HG03469 (cell line): ENCODE data around the gene NSD1.

Experiments
- ATAC-seq: cut with Tn5 transposase; IDR thresholded peaks from one replicate; pipeline ENCODE4 v1.9.1; 2021; ENCODE audit warnings: mild to moderate bottlenecking, moderate library complexity, moderate number of reproducible peaks; ENCODE audit not compliant: unreplicated experiment

NSD1 gene

DNA sequence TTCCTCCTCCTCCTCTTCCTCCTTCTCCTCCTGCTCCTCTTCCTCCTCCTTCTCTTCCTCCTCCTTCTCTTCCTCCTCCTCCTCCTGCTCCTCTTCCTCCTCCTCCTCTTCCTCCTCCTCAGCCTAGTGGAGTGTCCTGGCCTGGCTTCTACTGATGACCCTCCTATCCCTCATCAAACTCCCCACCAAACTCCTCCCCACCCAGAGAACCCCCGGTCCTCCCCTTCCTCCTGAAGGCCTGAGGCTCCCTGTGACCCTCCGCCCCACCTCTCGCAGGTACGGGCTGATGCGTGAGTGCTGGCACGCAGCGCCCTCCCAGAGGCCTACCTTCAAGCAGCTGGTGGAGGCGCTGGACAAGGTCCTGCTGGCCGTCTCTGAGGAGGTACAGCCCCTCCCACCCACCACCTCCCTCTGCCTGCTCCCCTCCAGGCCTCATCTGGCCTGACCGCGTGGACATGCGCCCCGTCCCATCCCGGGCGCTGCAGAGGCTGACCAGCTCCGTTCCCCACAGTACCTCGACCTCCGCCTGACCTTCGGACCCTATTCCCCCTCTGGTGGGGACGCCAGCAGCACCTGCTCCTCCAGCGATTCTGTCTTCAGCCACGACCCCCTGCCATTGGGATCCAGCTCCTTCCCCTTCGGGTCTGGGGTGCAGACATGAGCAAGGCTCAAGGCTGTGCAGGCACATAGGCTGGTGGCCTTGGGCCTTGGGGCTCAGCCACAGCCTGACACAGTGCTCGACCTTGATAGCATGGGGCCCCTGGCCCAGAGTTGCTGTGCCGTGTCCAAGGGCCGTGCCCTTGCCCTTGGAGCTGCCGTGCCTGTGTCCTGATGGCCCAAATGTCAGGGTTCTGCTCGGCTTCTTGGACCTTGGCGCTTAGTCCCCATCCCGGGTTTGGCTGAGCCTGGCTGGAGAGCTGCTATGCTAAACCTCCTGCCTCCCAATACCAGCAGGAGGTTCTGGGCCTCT, 36.3 kb upstream of the NSD1 start:
- ATAC-seq = no peak

DNA sequence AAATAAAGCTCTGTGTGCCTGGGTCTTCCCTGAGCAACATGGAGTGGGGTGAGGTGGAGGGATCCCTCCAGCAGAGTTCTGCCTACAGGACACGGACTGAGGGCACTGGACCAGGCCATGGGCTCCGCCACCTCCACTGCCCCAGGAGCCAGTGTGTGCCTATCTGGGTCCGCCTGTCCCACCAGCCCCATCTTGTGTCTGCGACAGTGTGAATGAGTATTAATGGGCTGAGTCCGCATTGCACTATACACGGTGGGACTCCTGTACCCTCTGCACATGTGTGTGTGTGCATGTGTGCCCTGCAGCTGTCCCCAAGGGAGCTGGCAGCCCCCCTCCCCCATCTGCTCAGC, 35.5 kb upstream of the NSD1 start:
- ATAC-seq = no peak

DNA sequence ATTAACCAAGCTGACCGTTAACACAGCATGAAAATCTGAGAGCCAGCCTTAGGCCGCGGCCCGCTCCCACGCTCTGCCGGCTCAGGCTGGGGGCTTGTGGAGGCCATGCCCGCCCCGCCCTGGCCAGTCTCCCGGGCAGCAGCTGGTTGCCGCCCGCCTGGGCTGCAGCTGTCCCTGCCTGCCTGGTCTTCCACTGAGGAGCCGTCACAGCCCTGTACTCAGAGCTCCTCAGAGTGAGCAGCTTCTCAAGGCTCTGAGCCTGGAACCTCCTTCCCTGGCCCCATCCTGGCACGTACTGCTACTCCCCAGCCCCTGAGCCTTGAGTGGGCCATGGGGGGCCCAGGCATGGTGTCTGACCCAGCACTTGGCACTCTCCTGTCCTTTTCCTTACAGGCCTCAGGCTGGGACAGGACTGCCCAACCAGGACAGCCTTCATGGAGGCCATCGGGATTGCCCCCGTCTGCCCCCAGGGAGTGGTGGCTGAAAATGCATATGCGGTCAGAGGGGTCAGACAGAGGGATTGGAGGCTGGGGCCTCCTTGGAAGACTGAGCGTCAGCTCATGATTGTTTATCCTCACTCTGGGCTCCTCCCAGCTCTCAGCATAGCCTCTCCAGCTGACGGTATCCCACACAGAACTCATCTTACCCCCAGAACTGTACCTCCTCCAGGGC, 35.0 kb upstream of the NSD1 start:
- ATAC-seq = no peak

DNA sequence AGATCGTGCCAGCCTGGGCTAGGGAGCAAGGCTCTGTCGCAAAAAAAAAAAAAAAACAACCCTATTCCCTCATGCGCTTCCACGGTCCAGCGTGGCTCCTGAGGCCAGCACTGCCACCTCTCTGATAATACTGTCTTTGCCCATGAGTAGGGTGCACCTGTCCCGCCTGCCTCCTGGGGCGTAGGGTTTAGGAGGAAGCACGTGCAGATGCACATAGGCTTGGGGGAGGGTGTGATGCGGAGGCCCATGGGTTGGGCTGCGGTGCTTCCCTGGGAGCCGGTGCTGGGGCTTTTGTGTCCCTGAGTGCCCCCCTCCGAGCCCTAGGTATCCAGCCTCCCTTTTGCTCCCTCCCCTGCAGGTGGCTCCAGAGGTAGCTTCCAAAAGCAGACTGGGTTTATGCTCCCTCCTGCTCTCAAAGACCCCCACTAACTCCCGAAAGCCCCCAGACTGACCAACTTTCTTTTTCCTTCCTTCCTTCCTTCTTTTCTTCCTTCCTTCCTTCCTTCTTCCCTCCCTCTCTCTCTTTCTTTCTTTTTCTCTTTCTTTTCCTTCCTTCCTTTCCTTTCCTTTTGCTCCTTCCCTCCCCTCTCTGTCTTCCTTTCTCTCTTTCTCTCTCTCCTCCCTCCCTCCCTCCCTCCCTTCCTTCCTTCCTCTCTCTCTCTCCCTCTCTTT, 34.0 kb upstream of the NSD1 start:
- no peak for ATAC-seq

DNA sequence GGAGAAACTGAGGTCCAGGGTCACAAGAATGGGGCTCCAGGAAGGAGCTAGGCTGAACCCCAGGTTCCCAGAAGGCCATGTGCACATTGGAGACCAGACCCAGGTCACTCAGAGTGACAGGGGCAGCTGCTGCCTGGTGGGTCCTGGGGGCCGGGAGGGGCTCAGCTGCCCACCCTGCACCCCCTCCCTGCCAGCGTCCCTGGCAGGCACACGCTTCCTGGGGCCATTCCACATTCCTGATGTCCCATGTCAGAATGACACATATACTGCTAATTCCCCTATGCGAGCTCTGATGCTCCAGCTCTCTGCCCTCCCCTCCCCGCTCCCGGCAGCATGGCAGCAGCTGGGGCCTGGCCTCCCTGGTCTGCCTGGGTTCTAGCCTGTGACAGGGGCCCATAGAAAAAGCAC, 32.9 kb upstream of the NSD1 start:
- ATAC-seq = no peak

DNA sequence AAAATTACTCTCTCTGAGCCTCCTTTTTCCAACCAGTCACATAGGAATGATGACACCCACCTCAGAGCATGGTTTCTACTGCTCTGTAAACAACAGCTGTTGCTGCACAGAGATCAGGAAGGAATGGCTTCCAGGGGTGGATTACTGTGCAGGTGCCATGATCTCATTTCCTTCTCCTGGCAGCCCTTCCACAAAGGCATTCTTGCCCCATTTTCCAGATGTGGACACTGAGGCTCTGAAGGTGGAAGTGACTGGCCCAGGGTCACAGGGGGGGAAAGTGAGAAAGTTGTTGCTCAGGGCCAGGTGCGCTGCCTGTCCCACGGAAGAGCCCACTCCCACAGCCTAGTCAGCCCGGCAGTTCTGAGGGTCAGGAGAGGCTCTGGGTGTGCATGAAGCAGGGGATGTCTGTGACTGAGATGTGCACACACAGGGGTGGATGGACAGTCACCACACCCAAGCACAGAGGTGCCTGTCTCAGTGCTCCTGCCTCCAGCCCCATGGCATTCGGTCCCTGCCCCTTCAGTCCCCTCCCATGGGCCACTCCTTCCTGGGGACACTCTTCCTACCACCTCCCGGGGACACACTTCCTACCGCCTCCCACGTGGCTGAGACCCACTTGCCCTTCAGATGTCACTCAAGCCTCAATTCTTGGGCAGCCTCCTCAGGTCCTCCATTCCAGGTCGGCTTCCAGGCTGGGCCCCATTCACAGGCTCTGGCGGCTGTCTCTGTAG, 29.9 kb upstream of the NSD1 start:
- no peak for ATAC-seq

DNA sequence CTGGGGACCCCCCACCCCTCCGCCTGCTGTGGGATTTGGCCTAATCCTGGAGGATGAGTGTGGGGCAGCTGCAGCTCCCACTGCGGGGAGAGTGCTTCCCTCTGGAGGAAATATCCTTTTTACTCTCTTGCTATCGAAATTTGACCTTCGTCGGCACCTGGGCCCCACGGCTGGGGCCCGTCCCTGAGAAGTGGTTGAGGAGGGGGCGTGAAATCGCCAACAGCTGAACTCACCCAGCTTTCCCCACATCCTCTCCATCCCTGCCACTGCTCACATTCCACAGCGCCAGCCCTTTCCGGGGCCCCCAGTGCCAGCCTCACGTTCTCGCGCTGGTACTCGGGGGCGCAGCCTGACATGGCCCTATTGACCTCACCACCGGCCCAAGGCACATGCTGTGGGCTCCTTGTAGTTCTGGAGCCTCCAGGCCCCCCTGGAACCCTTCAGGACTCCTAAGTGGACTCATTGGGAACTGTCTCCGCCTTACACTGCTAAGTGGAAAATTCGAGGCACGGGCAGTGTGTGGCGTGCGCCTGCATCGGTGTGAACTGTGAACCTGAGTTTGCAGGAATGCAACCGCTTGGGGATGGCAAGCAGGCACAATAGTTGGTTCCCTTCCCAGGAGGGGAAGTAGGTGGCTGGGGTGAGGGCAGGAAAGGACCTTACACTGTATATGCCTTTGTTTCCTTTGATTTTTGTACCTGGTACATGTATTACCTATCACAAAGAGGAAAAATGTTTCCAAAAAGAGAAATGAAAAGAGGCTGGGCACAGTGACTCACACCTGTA, 27.7 kb upstream of the NSD1 start:
- no peak for ATAC-seq

DNA sequence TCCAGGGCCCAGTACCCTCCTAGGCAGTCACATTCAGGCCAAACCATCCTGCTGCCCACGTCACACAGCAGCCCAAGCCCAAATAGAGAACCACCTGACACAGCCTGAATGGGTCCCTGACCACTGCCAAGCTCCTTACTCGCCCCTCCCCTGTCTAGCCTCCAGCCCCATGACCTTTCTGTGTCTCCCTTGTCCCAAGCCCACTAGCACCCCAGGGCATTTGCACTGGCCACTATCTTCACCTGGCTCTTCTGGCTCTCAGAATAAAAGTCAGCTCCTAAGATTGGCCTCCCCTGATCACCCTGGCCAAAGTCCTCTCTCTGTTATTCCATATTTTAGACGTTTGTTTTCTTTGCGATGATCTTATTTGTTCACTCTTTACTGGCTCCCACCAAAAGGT, 26.4 kb upstream of the NSD1 start:
- ATAC-seq = no peak

DNA sequence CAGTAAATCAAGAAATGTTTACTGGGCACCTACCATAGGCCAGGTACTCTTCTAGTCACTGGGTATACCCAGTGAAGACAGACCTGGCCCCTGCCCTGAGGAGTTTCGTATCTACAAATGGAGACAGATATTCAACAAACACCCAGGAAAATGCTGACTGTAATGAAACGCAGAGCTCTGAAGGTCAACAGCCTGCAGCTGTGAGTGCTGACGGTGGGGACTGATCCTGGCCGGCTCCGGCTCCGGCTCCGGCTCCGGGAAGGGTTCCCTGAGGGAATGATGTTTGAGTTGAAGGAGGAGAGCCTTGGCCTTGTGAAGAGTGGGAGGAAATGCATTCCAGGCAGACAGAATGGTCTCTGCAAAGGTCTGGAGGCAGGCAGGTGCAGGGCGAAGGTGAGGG, 23.8 kb upstream of the NSD1 start:
- ATAC-seq = no peak

DNA sequence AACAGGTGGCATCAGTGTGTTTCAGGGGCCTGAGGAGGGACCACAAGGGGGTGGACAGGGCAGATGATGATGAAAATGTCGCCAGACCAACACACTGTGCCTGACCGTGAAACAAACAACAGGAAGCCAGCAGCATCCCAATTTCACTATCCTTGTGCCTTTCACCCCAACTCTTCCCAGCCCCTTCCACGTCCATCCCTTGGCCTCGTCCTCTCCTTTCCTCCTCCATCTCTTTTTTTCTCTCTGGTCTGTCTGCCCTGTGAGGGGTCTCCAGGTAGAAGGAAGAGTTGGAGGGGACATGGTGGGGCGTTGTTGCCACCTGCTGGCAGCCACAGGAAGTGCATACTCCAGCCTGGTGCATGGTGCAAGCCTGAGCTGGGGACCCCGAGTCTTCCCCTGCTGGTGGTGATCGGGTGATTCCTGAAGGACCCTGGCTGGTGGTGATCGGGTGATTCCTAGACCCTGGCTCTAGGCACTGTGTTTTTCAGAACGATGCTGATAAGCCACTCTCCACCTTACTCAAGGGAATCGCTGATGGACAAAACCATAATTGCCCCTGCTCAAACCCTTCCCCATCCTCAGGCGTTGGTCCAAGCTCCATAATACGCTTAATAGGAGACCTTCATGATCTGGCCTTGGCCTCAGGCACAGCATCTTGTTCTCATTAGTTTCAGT, 21.7 kb upstream of the NSD1 start:
- ATAC-seq = no peak

DNA sequence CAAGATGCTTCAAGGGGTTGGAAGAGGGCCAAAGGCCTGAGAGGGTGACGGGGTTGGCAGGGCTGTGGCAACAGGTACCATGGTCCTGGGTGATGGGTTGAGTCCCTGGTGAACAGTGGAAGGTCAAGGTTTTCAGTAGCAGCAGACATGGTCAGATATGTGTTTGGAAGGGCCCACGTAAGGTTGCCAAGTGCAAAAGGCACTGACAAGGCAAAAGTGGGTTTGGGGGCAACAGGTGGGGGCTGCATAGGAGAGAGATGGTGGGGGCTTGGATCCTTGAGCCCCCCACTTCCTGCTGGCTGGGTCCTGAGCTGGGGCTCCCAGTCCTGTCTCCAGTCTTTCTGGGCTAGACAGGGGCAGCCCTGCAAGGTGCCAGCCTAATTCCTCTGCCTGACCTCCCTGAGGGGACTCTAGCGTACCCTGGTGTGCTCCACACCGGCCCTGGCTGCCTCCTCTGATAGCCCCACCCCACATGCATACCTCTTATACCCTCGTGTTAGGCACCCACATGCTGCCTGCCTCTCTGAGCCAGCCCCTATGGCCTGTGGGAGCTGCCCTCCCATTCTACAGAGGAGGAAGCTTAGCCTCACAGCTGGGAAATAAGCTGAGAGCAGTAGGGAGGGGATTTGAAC, 20.9 kb upstream of the NSD1 start:
- no peak for ATAC-seq

DNA sequence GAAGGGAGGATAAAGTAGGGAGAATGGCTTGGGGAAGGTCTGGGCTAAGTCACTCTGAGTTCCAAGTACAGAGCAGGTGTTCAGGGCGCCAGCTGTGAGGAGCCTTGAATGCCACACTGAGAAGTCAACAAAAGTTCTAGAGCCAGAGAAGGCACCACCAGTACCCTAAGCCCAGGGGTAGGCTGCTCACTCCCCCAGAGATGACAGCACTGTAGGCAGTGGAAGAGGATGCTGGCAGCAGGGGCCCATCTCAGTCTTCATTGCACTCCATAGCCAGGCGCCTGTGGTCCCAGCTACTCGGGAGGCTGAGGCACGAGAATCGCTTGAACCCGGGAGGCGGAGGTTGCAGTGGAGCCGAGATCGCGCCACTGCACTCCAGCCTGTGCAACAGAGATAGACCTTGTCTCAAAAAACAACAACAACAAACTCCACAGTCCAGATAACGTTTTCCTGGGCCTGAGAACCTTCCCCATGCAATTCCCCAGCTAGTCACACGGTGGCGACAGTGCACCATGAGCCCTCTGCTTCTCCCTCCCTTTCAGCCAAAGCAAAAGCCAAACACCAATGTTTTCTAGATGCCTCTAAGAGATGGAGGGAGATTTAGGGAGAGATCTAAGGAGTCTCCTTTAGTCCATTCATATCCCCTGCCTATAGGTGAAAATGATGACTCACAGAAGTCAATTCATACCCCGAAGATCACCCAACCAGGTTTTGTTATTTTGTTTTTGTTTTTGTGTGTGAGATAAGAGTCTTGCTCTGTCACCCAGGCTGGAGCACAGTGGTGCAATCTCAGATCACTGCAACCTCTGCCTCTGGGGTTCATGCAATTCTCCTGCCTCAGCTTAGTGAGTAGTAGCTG, 19.8 kb upstream of the NSD1 start:
- ATAC-seq = no peak

DNA sequence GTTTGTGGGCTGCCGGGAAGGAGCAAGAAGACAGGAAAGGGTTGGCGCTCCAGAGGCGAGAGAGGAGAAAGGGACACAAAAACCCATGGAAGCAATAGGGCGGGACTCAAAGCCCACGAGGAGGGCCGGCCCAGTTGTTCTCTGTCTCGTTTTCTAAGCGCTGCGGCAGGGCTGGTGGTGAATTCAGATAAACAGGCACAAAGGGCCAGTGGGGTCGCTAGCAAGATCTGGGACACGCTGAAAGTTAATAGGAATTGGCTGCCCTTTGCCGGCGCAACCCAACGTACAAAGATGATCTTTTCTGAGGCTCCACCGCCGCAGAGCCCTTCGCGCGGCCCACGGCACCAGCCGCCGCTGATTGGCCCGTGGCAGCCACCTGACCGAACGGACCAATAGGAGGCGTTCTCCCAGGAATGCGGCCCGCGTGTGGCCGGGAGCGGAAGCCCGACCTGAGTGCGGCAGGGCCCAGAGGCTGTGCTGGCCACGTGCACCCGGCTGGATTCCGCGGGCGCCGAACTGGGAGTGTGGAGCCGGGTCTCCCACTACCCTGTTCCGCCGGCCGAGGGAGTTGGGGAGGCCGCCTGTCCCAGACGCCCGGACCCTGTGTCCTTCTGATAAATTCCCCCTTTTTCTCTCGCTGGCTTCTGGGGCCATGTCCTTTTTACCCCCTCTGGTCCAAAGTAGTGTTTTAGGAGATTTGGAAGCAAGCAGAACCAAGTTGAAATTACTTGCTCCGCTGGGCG, 16.8 kb upstream of the NSD1 start:
- ATAC-seq = no peak

DNA sequence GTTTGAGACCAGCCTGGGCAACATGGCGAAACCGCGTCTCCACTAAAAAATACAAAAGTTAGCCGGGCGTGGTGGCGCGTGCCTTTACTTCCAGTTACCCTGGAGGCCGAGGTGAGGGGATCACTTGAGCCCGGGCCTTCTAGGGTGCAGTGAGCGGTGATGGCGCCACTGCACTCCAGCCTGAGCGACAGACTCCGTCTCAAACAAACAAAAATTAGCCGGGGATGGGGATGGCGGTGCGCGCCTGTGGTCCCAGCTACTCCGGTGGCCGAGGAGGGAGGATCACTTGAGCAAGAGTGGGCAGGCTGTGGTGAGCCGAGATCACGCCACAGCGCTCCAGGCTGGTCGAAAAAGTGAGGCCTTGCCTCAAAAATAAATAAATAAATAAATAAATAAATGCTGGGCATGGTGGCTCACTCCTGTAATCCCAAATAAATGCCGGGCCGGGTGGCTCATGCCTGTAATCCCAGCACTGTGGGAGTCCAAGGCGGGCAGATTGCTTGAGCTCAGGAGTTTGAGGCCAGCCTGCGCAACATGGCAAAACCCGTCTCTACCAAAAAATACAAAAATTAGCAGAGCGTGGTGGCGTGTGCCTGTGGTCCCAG, 16.0 kb upstream of the NSD1 start:
- no peak for ATAC-seq

DNA sequence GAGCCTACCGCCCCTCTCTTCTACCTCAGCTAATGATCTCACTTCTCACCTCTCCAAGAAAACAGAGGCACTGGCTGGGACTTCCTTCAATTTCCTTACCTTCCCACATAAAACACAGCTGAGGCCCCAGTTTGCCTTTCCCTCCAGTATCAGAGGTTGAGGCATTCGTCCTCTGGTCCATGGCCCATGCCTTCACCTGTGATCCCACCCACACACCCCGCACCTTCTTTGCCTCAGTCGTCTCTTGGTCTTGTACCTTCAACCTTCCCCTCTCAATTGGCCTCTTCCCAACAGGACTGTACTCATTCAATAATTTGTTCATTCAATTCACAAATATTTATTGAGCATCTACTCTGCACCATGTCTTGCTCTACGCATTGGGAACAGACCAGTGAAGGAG, 11.0 kb upstream of the NSD1 start:
- ATAC-seq = no peak

DNA sequence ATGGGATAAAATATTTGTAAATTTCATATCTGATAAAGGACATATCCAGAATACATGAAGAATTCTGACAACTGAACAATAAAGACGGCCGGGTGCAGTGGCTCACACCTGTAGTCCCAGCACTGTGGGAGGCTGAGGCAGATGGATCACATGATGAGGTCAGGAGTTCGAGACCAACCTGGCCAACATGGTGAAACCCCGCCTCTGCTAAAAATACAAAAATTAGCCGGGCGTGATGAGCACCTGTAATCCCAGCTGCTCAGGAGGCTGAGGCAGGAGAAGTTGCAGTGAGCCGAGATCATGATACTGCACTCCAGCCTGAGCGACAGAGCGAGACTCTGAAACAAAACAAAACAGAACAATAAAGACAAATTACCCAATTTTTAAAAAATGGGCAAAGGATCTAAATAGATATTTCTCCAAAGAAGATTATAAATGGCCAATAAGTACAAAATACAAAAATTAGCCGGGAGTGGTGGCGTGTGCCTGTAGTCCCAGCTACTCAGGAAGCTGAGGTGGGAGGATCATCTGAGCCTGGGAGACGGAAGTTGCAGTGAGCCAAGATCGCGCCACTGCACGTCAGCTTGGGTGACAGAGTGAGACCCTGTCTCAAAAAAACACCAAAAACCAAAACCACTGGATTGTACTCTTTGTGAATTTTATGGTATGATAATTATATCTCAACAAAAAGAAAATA, 9.6 kb upstream of the NSD1 start:
- ATAC-seq = no peak

DNA sequence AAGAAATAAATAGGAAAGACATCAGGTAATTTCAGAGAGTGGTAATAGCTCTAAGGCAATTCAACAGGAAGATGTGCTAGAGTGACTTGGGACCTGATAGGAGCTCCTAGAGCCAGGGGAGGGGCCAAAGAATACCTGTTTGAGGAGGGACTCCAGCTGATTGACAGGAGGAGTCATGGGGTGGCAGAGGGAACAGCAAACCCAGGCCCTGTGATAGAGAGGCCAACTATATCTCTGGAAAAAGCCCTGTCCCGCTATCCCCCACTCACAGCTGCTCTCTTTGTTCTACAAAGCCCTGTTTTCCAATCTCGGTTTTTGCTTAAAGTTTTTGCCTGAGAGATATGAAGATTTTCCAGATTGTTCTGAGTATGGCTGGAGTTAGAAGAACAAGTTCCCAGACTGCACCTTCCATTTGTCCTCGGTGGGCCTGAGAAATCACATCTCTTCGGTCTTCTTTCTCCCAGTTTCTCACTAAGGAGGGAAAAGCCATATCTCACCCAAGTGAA, 9.0 kb upstream of the NSD1 start:
- ATAC-seq = no peak
